C4-2B (cell line): ENCODE data around the gene MEF2C.

ENCODE experiments used
- ZFX ChIP-seq: fragments of 450-650 bp; IDR thresholded peaks from 2 replicates; pipeline ENCODE4 v1.6.1; 2017
- TF ChIP-seq, protein P1 (sequence below): fragments of 450-650 bp; conservative IDR thresholded peaks from 2 replicates; pipeline ENCODE4 v1.5.1; 2017; ENCODE audit warnings: mild to moderate bottlenecking

DNA sequence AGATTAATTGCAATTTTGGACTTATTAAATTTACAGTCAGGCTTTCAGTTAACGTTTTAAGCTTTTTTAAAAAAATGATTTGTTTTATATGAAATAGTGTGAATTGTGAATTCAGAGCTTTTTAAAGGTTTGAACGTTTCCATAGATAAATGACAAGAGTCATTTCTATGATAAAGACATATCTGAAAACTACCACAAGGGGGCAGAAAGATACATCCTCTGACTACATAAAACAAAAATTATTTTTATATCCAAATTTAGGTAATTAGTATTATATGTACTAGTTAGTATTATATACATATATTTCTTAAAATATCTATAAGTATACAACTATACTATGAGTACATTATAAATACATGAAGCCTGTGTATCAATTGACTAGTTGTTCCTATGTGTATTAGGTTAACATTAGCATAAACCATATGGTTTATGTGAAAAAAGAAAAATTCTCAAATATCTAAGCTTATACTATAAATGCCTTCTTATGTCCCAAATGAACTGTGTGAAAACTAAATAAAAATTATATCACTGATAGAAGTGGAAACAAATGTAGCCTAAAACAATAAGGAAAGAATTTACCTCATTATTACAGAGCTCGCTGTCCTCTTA lies 155.2 kb downstream of the MEF2C start:
- TF ChIP-seq, protein P1, sequence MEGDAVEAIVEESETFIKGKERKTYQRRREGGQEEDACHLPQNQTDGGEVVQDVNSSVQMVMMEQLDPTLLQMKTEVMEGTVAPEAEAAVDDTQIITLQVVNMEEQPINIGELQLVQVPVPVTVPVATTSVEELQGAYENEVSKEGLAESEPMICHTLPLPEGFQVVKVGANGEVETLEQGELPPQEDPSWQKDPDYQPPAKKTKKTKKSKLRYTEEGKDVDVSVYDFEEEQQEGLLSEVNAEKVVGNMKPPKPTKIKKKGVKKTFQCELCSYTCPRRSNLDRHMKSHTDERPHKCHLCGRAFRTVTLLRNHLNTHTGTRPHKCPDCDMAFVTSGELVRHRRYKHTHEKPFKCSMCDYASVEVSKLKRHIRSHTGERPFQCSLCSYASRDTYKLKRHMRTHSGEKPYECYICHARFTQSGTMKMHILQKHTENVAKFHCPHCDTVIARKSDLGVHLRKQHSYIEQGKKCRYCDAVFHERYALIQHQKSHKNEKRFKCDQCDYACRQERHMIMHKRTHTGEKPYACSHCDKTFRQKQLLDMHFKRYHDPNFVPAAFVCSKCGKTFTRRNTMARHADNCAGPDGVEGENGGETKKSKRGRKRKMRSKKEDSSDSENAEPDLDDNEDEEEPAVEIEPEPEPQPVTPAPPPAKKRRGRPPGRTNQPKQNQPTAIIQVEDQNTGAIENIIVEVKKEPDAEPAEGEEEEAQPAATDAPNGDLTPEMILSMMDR = peak; percentile 75
- TF ChIP-seq ZFX = no peak
